NCI-H526 treated with DMSO at 0.1 percent for 48 hours (cell line): Measurements from ENCODE around the gene PLN.

Experiments used
- DNase-seq: peaks from one replicate; lab custom pipeline; 2025; lab: John Stamatoyannopoulos, UW

The PLN gene

GRCh38 chr6:118548136-118548535, at the start of gene PLN:
PLN (plus strand) TSS chr6:118548296; CDS start chr6:118558922, 10,626 bp downstream.
- peak; percentile 21 for DNase-seq

- DNase-seq = no peak
Observed at GRCh38 chr6:118500130-118501015, 47.7 kb upstream of the PLN start.

- DNase-seq = no peak
Observed at GRCh38 chr6:118501099-118501498, 47.0 kb upstream of the PLN start.

- DNase-seq = no peak
Observed at GRCh38 chr6:118501765-118502164, 46.3 kb upstream of the PLN start.

- no peak for DNase-seq
Observed at GRCh38 chr6:118502169-118502568, 45.9 kb upstream of the PLN start.

GRCh38 chr6:118504611-118505010, 43.5 kb upstream of the PLN start:
- no peak for DNase-seq

GRCh38 chr6:118505656-118506055, 42.4 kb upstream of the PLN start:
- no peak for DNase-seq

GRCh38 chr6:118506071-118506638, 41.9 kb upstream of the PLN start:
- DNase-seq = no peak

GRCh38 chr6:118507636-118508035, 40.5 kb upstream of the PLN start:
- DNase-seq = no peak

- peak; percentile 19 for DNase-seq
Observed at GRCh38 chr6:118509009-118509617, 39.0 kb upstream of the PLN start.

GRCh38 chr6:118511930-118512715, 36.0 kb upstream of the PLN start:
- DNase-seq = no peak

- no peak for DNase-seq
Observed at GRCh38 chr6:118514689-118515088, 33.4 kb upstream of the PLN start.

GRCh38 chr6:118522422-118522821, 25.7 kb upstream of the PLN start:
- DNase-seq = no peak

- no peak for DNase-seq
Observed at GRCh38 chr6:118523216-118523615, 24.9 kb upstream of the PLN start.

GRCh38 chr6:118524686-118525085, 23.4 kb upstream of the PLN start:
- DNase-seq = no peak

GRCh38 chr6:118525913-118526780, 21.9 kb upstream of the PLN start:
- DNase-seq = no peak

GRCh38 chr6:118528129-118528528, 20.0 kb upstream of the PLN start:
- no peak for DNase-seq

GRCh38 chr6:118529756-118530155, 18.3 kb upstream of the PLN start:
- no peak for DNase-seq

GRCh38 chr6:118530942-118531341, 17.2 kb upstream of the PLN start:
- no peak for DNase-seq

GRCh38 chr6:118535176-118535844, 12.8 kb upstream of the PLN start:
- no peak for DNase-seq

GRCh38 chr6:118536478-118536877, 11.6 kb upstream of the PLN start:
- no peak for DNase-seq
